Measurements from ENCODE around the gene TRIM29.

DNA sequence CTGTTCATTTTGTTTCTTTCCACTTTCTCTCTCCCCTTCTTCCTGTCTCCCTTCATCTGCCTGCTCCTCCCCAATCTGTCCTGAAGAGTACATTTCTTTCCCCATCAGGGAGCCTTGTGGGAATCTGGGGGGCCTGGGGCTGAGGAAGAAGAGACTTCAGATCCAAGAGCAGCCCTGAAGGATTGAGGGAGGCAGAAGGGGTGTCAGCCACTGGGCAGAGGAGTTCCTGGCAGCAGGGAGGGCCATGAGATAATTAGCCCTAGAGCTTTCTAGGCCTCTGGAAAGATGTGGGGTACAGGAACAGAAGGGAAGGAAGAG, 48.5 kb upstream of the TRIM29 start:
- TF ChIP-seq POLR2A (IDR thresholded peaks at IDR 0.05) (no peak), POLR2AphosphoS5 (IDR thresholded peaks at IDR 0.05) (no peak)
- TF ChIP-seq, protein P1, sequence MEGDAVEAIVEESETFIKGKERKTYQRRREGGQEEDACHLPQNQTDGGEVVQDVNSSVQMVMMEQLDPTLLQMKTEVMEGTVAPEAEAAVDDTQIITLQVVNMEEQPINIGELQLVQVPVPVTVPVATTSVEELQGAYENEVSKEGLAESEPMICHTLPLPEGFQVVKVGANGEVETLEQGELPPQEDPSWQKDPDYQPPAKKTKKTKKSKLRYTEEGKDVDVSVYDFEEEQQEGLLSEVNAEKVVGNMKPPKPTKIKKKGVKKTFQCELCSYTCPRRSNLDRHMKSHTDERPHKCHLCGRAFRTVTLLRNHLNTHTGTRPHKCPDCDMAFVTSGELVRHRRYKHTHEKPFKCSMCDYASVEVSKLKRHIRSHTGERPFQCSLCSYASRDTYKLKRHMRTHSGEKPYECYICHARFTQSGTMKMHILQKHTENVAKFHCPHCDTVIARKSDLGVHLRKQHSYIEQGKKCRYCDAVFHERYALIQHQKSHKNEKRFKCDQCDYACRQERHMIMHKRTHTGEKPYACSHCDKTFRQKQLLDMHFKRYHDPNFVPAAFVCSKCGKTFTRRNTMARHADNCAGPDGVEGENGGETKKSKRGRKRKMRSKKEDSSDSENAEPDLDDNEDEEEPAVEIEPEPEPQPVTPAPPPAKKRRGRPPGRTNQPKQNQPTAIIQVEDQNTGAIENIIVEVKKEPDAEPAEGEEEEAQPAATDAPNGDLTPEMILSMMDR (IDR thresholded peaks at IDR 0.05): no peak
